Neural cell (in vitro differentiated cells): ENCODE results near the gene PTCD1. TPM values are rescaled to one million over a fixed set of nuclear protein-coding genes. Genes with fewer than 3 reads are reported as not detected.

Experiments used
- H2AFZ ChIP-seq: fragments of 200-600, 300-800 bp; sonication (generic), shearing (Covaris generic); 2 replicates; pipeline ENCODE4 v1.6.0; 2014; ENCODE audit warnings: low read depth, mild to moderate bottlenecking, antibody characterized with exemption, low read length, moderate library complexity
- H3F3A ChIP-seq: fragments of 200-600 bp; shearing (Covaris generic); 2 replicates; pipeline ENCODE4 v1.6.1; 2016; ENCODE audit warnings: mild to moderate bottlenecking, moderate library complexity, mixed read lengths, antibody characterized with exemption, low read length; ENCODE audit not compliant: insufficient read depth, poor library complexity, severe bottlenecking
- H3K27ac ChIP-seq: fragments of 200-600, 300-800 bp; sonication (generic), shearing (Covaris generic); 2 replicates; pipeline ENCODE4 v1.5.1; 2014; ENCODE audit warnings: mild to moderate bottlenecking, low read length, moderate library complexity
- H3K27me3 ChIP-seq: fragments of 300-800, 200-600 bp; sonication (generic), shearing (Covaris generic); 2 replicates; pipeline ENCODE4 v1.6.0; 2014; ENCODE audit warnings: mild to moderate bottlenecking, low read depth, low read length, moderate library complexity; ENCODE audit not compliant: insufficient read depth
- H3K36me3 ChIP-seq: fragments of 300-800, 200-600 bp; sonication (generic), shearing (Covaris generic); 2 replicates; pipeline ENCODE4 v1.5.1; 2014; ENCODE audit warnings: mild to moderate bottlenecking, antibody characterized with exemption, low read length, moderate library complexity; ENCODE audit not compliant: insufficient read depth
- H3K4me2 ChIP-seq: fragments of 300-800, 200-600 bp; sonication (generic), shearing (Covaris generic); 2 replicates; pipeline ENCODE4 v1.6.0; 2014; ENCODE audit warnings: mild to moderate bottlenecking, low read length
- H3K4me3 ChIP-seq: fragments of 300-800, 200-600 bp; sonication (generic), shearing (Covaris generic); 2 replicates; pipeline ENCODE4 v1.5.1; 2014; ENCODE audit warnings: mild to moderate bottlenecking, low read length, moderate library complexity
- H3K79me2 ChIP-seq: fragments of 200-600 bp; shearing (Covaris generic); replicated peaks from 2 replicates; pipeline ENCODE4 v1.6.0; 2014; ENCODE audit warnings: mild to moderate bottlenecking, low read length, moderate library complexity; ENCODE audit not compliant: insufficient read depth
- H3K9ac ChIP-seq: fragments of 300-800, 200-600 bp; sonication (generic), shearing (Covaris generic); 2 replicates; pipeline ENCODE4 v1.6.1; 2016; ENCODE audit warnings: mild to moderate bottlenecking, low read length, mixed read lengths
- H3K9me2 ChIP-seq: fragments of 200-600 bp; shearing (Covaris generic); 2 replicates; pipeline ENCODE4 v1.6.1; 2016; ENCODE audit warnings: mild to moderate bottlenecking, low read length, mixed read lengths; ENCODE audit not compliant: insufficient read depth
- H3K9me3 ChIP-seq: fragments of 200-600, 300-800 bp; sonication (generic), shearing (Covaris generic); 2 replicates; pipeline ENCODE4 v1.6.1; 2016; ENCODE audit warnings: mild to moderate bottlenecking, mixed run types, low read length, moderate library complexity, mixed read lengths
- H4K20me1 ChIP-seq: fragments of 200-600 bp; shearing (Covaris generic); 2 replicates; pipeline ENCODE4 v1.6.1; 2016; ENCODE audit warnings: mild to moderate bottlenecking, mixed run types; ENCODE audit not compliant: insufficient read depth
- EP300 ChIP-seq: fragments of 450-650 bp; conservative IDR thresholded peaks from 2 replicates; pipeline ENCODE4 v1.6.1; 2014; ENCODE audit warnings: antibody characterized with exemption, mild to moderate bottlenecking, moderate library complexity; ENCODE audit not compliant: poor library complexity, severe bottlenecking
- EZH2 ChIP-seq: fragments of 200-600, 300-800 bp; shearing (Covaris generic), sonication (generic); IDR thresholded peaks from 2 replicates; pipeline ENCODE4 v1.6.1; 2014; ENCODE audit warnings: antibody characterized with exemption, low read length, borderline replicate concordance, mild to moderate bottlenecking; ENCODE audit not compliant: insufficient read depth, poor library complexity, severe bottlenecking
- MXI1 ChIP-seq: fragments of 450-650 bp; conservative IDR thresholded peaks from 2 replicates; pipeline ENCODE4 v1.6.1; 2014; ENCODE audit warnings: antibody characterized with exemption, mild to moderate bottlenecking; ENCODE audit not compliant: poor library complexity, severe bottlenecking
- POLR2AphosphoS5 ChIP-seq: IDR thresholded peaks from 2 replicates; pipeline ENCODE4 v1.6.1; 2012
- RAD21 ChIP-seq: fragments of 450-650 bp; conservative IDR thresholded peaks from 2 replicates; pipeline ENCODE4 v1.6.1; 2014; ENCODE audit warnings: antibody characterized with exemption, mild to moderate bottlenecking, moderate library complexity
- SMC3 ChIP-seq: fragments of 450-650 bp; conservative IDR thresholded peaks from 2 replicates; pipeline ENCODE4 v1.6.1; 2014; ENCODE audit warnings: antibody characterized with exemption, mild to moderate bottlenecking, moderate library complexity; ENCODE audit not compliant: poor library complexity
- TAF1 ChIP-seq: IDR thresholded peaks from 2 replicates; pipeline ENCODE4 v1.6.1; 2012; ENCODE audit warnings: low read depth
- polyA plus RNA-seq: library from polyadenylated mRNA; depleted of rRNA; stranded (reverse); fragments of >200 nt; gene quantifications from 2 replicates; pipeline ENCODE4 v1.2.3, GENCODE V29; 2014
- TF ChIP-seq, protein P1 (sequence below): IDR thresholded peaks from 2 replicates; pipeline ENCODE4 v1.6.1; 2012; ENCODE audit warnings: borderline replicate concordance
- TF ChIP-seq, protein P2 (sequence below): fragments of 450-650 bp; IDR thresholded peaks from 2 replicates; pipeline ENCODE4 v1.5.1; 2014; ENCODE audit warnings: antibody characterized with exemption, mild to moderate bottlenecking, moderate library complexity; ENCODE audit not compliant: poor library complexity, severe bottlenecking

PTCD1 gene
- polyA plus RNA-seq, 1 donor from 2014 or later = 4.0 TPM

DNA sequence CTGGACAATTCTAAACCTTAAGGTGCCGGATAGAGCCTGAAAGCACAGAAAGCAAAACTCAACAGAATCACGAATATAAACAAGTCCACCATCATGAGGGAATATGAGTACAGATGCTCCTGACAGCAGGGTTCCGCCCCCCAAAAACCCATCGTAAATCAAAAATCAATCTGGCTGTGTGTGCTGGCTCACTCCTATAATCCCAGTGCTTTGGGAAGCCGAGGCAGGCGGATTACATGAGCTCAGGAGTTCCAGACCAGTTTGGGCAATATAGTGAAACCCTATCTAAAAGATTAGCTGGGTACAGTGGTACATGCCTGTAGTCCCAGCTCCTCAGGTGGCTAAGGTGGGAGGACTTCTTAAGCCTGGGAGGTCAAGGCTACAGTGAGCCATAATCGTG is 17.6 kb downstream of the PTCD1 start:
- Histone ChIP-seq H3K79me2 (no peaks in the 10 kb centered on the region), H3K4me2 (no peak overlapping the region), H3K36me3 (no peaks in the 10 kb centered on the region), H3K27ac (no peak overlapping the region), H3K27me3 (no peaks in the 10 kb centered on the region), H3K4me3 (no peak overlapping the region), H3K9ac (no peak overlapping the region), H3F3A (no peaks in the 10 kb centered on the region), H2AFZ (no peak overlapping the region), H3K9me3 (no peaks in the 10 kb centered on the region), H3K9me2 (no peaks in the 10 kb centered on the region), H4K20me1 (no peaks in the 10 kb centered on the region)
- TF ChIP-seq SMC3 (no peak), EZH2 (no peak), POLR2AphosphoS5 (no peak), EP300 (no peak), TAF1 (no peak)
- TF ChIP-seq, protein P1, sequence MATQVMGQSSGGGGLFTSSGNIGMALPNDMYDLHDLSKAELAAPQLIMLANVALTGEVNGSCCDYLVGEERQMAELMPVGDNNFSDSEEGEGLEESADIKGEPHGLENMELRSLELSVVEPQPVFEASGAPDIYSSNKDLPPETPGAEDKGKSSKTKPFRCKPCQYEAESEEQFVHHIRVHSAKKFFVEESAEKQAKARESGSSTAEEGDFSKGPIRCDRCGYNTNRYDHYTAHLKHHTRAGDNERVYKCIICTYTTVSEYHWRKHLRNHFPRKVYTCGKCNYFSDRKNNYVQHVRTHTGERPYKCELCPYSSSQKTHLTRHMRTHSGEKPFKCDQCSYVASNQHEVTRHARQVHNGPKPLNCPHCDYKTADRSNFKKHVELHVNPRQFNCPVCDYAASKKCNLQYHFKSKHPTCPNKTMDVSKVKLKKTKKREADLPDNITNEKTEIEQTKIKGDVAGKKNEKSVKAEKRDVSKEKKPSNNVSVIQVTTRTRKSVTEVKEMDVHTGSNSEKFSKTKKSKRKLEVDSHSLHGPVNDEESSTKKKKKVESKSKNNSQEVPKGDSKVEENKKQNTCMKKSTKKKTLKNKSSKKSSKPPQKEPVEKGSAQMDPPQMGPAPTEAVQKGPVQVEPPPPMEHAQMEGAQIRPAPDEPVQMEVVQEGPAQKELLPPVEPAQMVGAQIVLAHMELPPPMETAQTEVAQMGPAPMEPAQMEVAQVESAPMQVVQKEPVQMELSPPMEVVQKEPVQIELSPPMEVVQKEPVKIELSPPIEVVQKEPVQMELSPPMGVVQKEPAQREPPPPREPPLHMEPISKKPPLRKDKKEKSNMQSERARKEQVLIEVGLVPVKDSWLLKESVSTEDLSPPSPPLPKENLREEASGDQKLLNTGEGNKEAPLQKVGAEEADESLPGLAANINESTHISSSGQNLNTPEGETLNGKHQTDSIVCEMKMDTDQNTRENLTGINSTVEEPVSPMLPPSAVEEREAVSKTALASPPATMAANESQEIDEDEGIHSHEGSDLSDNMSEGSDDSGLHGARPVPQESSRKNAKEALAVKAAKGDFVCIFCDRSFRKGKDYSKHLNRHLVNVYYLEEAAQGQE = no peak
- TF ChIP-seq, protein P2, sequence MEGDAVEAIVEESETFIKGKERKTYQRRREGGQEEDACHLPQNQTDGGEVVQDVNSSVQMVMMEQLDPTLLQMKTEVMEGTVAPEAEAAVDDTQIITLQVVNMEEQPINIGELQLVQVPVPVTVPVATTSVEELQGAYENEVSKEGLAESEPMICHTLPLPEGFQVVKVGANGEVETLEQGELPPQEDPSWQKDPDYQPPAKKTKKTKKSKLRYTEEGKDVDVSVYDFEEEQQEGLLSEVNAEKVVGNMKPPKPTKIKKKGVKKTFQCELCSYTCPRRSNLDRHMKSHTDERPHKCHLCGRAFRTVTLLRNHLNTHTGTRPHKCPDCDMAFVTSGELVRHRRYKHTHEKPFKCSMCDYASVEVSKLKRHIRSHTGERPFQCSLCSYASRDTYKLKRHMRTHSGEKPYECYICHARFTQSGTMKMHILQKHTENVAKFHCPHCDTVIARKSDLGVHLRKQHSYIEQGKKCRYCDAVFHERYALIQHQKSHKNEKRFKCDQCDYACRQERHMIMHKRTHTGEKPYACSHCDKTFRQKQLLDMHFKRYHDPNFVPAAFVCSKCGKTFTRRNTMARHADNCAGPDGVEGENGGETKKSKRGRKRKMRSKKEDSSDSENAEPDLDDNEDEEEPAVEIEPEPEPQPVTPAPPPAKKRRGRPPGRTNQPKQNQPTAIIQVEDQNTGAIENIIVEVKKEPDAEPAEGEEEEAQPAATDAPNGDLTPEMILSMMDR = no peak

DNA sequence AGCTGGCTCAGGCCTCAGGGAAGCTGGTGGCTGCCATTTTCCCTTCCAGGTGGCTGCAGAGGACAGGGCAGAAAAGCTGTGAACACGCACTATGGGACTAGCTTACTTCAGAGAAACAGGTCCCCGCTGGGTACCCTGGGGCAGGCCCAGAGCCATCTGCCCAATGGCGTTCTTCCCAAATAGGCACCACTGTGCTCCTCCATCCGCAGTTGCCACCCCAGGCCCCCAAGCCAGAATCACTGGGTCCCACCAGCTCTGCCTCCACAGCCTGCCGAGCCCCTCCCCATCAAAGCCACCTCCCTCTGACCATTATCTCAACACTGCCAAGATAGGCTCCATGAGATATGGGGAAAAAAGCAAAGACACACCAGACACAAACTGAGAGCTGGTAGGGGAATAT is 18.4 kb downstream of the PTCD1 start:
- Histone ChIP-seq H3K27ac (no peak overlapping the region), H3K4me3 (no peak overlapping the region), H3K79me2 (no peaks in the 10 kb centered on the region), H3K9ac (no peak overlapping the region), H3K9me2 (no peaks in the 10 kb centered on the region), H4K20me1 (no peaks in the 10 kb centered on the region), H3K27me3 (no peaks in the 10 kb centered on the region), H3K4me2 (no peak overlapping the region), H3K36me3 (no peaks in the 10 kb centered on the region), H3K9me3 (no peaks in the 10 kb centered on the region), H3F3A (no peaks in the 10 kb centered on the region), H2AFZ (no peak overlapping the region)
- TF ChIP-seq EZH2 (no peak), RAD21 (no peak), SMC3 (no peak), POLR2AphosphoS5 (no peak), EP300 (no peak), MXI1 (no peak), TAF1 (no peak)
- TF ChIP-seq, protein P1 = no peak
- TF ChIP-seq, protein P2 = no peak
